Brain microvascular endothelial cell (primary cell): ENCODE results near the gene COQ10B.

Experiments
- DNase-seq: peaks from one replicate; pipeline ENCODE4 v3.0.0-alpha.2; 2020
- H3K27ac ChIP-seq: fragments of 250-450 bp; sonication (Bioruptor Pico); 2 replicates; pipeline ENCODE4 v1.5.1; 2020; ENCODE audit warnings: mild to moderate bottlenecking, moderate library complexity
- H3K27me3 ChIP-seq: fragments of 250-450 bp; sonication (Bioruptor Pico); replicated peaks from 2 replicates; pipeline ENCODE4 v1.5.1; 2020; ENCODE audit warnings: mild to moderate bottlenecking
- H3K36me3 ChIP-seq: fragments of 250-450 bp; sonication (Bioruptor Pico); replicated peaks from 2 replicates; pipeline ENCODE4 v1.5.1; 2020; ENCODE audit warnings: mild to moderate bottlenecking
- H3K4me3 ChIP-seq: 2 replicates; pipeline ENCODE4 v1.5.1; 2011; ENCODE audit warnings: low read depth, mild to moderate bottlenecking, control low read depth, low read length, moderate library complexity
- CTCF ChIP-seq: IDR thresholded peaks from 2 replicates; pipeline ENCODE4 v1.5.1; 2011; ENCODE audit warnings: low read depth, mild to moderate bottlenecking, moderate library complexity, low read length, control low read depth, inconsistent platforms; ENCODE audit errors: missing control alignments
- in situ Hi-C: cut with HindIII; loops from 2 replicates; pipeline ENCODE4 v1.10.0; 2017; ENCODE audit warnings: low sequenced_read_pairs, low pct_ligation_motif_present

Gene COQ10B

GRCh38 chr2:197455428-197455827 is 2.1 kb downstream of the COQ10B start:
- in situ Hi-C loops = no loop called here
- Histone ChIP-seq H3K36me3 (peaks cover 8% of the 10 kb centered on the region), H3K27ac (no peak overlapping the region), H3K4me3 (no peak overlapping the region), H3K27me3 (no peaks in the 10 kb centered on the region)
- TF ChIP-seq CTCF = no peak
- DNase-seq = no peak

- no peak for DNase-seq
- H3K4me3 ChIP-seq = no peak overlapping the region
- no peaks in the 10 kb centered on the region for H3K27me3 ChIP-seq
- TF ChIP-seq CTCF = no peak
- peaks cover 36% of the 10 kb centered on the region for H3K36me3 ChIP-seq
- no peak overlapping the region for H3K27ac ChIP-seq
- in situ Hi-C loops = no loop called here
These were observed 7.3 kb downstream of the COQ10B start for GRCh38 chr2:197460649-197461048.

- TF ChIP-seq CTCF = no peak
- in situ Hi-C loops = no loop called here
- H3K27ac ChIP-seq = no peak overlapping the region
- peaks cover 41% of the 10 kb centered on the region for H3K36me3 ChIP-seq
- H3K4me3 ChIP-seq = no peak overlapping the region
- no peaks in the 10 kb centered on the region for H3K27me3 ChIP-seq
- DNase-seq = no peak
These were observed 7.7 kb downstream of the COQ10B start for GRCh38 chr2:197461057-197461456.

GRCh38 chr2:197464175-197464574 is 10.8 kb downstream of the COQ10B start:
- Histone ChIP-seq H3K4me3 (no peak overlapping the region), H3K27ac (no peak overlapping the region), H3K27me3 (no peaks in the 10 kb centered on the region), H3K36me3 (peaks cover 52% of the 10 kb centered on the region)
- DNase-seq = no peak
- TF ChIP-seq CTCF = no peak
- in situ Hi-C loops = no loop called here

- in situ Hi-C loops = no loop called here
- no peak overlapping the region for H3K4me3 ChIP-seq
- no peak for DNase-seq
- no peaks in the 10 kb centered on the region for H3K27me3 ChIP-seq
- TF ChIP-seq CTCF = no peak
- peaks cover 58% of the 10 kb centered on the region for H3K36me3 ChIP-seq
- no peak overlapping the region for H3K27ac ChIP-seq
These were observed 18.8 kb downstream of the COQ10B start for GRCh38 chr2:197472166-197472565.

- H3K36me3 ChIP-seq = peaks cover 42% of the 10 kb centered on the region
- no peak for DNase-seq
- TF ChIP-seq CTCF = no peak
- H3K4me3 ChIP-seq = no peak overlapping the region
- H3K27me3 ChIP-seq = no peaks in the 10 kb centered on the region
- in situ Hi-C loops = no loop called here
- no peak overlapping the region for H3K27ac ChIP-seq
These were observed 24.4 kb downstream of the COQ10B start for GRCh38 chr2:197477797-197478196.
